Fibroblast of lung (primary cell): ENCODE results near the gene CHMP6.

Experiments used
- EZH2 ChIP-seq: IDR thresholded peaks from 2 replicates; pipeline ENCODE4 v1.5.1; 2012; ENCODE audit warnings: low read length, control low read depth, mild to moderate bottlenecking; ENCODE audit errors: missing control alignments
- TF ChIP-seq, protein P1 (sequence below), 2 donors: IDR thresholded peaks in 1 of 2; conservative IDR thresholded peaks in 1 of 2; 1 replicate in 1 of 2; 2 replicates in 1 of 2; pipeline ENCODE4 v1.5.1; 2011 to 2012; ENCODE audit warnings: low read length in 2 of 2, control low read depth in 1 of 2, inconsistent platforms in 1 of 2, low read depth in 1 of 2, mild to moderate bottlenecking in 1 of 2

DNA sequence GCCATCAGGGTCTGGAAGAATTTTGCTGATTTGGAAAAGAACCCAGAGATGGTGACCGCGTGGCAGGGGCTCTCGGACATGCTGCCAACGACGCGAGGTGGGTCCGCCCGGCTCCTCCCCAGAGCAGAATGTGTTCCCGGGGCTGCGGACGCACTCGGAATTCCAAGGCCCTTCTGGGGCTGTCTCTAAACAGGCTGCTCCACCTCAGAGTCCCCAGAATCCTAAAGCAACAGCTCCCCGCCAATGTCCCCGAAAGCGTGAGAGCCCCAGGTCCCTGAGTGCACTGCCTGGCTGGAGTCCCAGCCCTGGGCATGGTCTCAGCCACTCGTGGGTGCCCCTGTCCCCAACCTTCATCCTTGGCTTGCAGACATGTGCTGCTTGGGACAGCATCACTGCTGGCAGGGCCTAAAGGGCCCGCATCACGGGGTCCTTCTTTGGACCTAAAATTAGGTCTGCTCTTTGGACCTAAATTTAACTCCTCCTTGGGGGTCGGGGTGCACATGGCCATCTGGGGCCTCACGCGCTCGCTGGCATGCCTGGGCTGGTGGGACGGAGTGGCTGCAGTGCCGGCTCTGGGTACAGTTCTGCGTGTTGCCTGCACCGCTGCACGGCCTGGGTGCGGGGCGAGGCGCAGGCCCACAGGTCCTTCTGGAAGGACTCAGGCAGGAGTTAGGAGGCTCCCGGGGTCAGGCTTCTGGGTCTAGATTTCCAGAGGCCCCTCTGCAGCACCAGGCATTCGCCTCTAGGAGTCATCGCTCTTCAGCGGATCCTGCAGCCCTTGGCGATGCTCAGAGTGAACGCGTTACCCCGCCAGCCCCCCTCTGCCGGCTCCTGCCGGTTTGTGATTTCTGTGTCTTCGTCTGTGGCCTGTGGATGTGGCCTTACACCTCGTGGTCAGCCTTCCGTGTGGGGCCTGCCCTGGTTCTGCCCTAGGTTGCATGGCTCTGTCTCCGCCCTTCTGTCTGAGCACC lies 41.9 kb upstream of the CHMP6 start:
- TF ChIP-seq, protein P1, sequence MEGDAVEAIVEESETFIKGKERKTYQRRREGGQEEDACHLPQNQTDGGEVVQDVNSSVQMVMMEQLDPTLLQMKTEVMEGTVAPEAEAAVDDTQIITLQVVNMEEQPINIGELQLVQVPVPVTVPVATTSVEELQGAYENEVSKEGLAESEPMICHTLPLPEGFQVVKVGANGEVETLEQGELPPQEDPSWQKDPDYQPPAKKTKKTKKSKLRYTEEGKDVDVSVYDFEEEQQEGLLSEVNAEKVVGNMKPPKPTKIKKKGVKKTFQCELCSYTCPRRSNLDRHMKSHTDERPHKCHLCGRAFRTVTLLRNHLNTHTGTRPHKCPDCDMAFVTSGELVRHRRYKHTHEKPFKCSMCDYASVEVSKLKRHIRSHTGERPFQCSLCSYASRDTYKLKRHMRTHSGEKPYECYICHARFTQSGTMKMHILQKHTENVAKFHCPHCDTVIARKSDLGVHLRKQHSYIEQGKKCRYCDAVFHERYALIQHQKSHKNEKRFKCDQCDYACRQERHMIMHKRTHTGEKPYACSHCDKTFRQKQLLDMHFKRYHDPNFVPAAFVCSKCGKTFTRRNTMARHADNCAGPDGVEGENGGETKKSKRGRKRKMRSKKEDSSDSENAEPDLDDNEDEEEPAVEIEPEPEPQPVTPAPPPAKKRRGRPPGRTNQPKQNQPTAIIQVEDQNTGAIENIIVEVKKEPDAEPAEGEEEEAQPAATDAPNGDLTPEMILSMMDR (conservative IDR thresholded peaks at IDR 0.05 in 1 of 2, IDR thresholded peaks at IDR 0.05 in 1 of 2; ENCODE audit: low read depth in 1 of 2, low read length in 2 of 2): no peak
- no peak for TF ChIP-seq EZH2
